Fibroblast of mammary gland (primary cell): Measurements from ENCODE around the gene ABHD1.

ENCODE experiments used
- DNase-seq: peaks from one replicate; pipeline ENCODE4 v3.0.0-alpha.2; 2010; ENCODE audit warnings: low read depth
- H3K4me3 ChIP-seq: 2 replicates; pipeline ENCODE4 v1.5.1; 2011; ENCODE audit warnings: low read depth, mild to moderate bottlenecking, low read length, moderate library complexity; ENCODE audit not compliant: control insufficient read depth
- CTCF ChIP-seq: conservative IDR thresholded peaks from 2 replicates; pipeline ENCODE4 v1.5.1; 2011; ENCODE audit warnings: low read depth, low read length, inconsistent platforms; ENCODE audit not compliant: control insufficient read depth, insufficient read depth

The ABHD1 gene

GRCh38 chr2:27126252-27126710, 2.7 kb downstream of the ABHD1 start:
- DNase-seq: no peak
- no peak overlapping the region for H3K4me3 ChIP-seq
- no peak for TF ChIP-seq CTCF

GRCh38 chr2:27127883-27128667, 4.5 kb downstream of the ABHD1 start:
- DNase-seq: no peak
- TF ChIP-seq CTCF: no peak
- no peak overlapping the region for H3K4me3 ChIP-seq

GRCh38 chr2:27128668-27129571, 5.3 kb downstream of the ABHD1 start:
- no peak overlapping the region for H3K4me3 ChIP-seq
- no peak for DNase-seq
- TF ChIP-seq CTCF: no peak

- no peak for DNase-seq
- no peak overlapping the region for H3K4me3 ChIP-seq
- no peak for TF ChIP-seq CTCF
These were observed 6.8 kb downstream of the ABHD1 start for GRCh38 chr2:27130396-27130795.

GRCh38 chr2:27131429-27131828, 7.8 kb downstream of the ABHD1 start:
- DNase-seq: no peak
- TF ChIP-seq CTCF: no peak
- no peak overlapping the region for H3K4me3 ChIP-seq

GRCh38 chr2:27133195-27133875, 9.7 kb downstream of the ABHD1 start:
- H3K4me3 ChIP-seq: peak overlapping the region; percentile 88
- DNase-seq: no peak
- no peak for TF ChIP-seq CTCF
